K562 (cell line): Measurements from ENCODE around the gene POLR3E. TPM values are rescaled to one million over a fixed set of nuclear protein-coding genes. Genes with fewer than 3 reads are reported as not detected.

Experiments used
- ATF7 ChIP-seq: fragments of 450-650 bp; IDR thresholded peaks from 2 replicates; pipeline ENCODE4 v1.7.1; 2014; ENCODE audit warnings: mild to moderate bottlenecking, moderate library complexity
- DACH1 ChIP-seq: fragments of 450-650 bp; IDR thresholded peaks from 2 replicates; pipeline ENCODE4 v1.6.1; 2018; ENCODE audit not compliant: partially characterized antibody
- ETS2 ChIP-seq: IDR thresholded peaks from 2 replicates; pipeline ENCODE4 v1.6.1; 2016; ENCODE audit warnings: borderline replicate concordance, missing genetic modification characterization, mild to moderate bottlenecking, moderate library complexity, missing compliant biosample characterization; ENCODE audit not compliant: poor library complexity, severe bottlenecking
- FOSL1 ChIP-seq: fragments of 200-800 bp; sonication (Bioruptor generic); conservative IDR thresholded peaks from 2 replicates; pipeline ENCODE4 v1.6.1; 2016; ENCODE audit warnings: missing genetic modification characterization, missing compliant biosample characterization
- FOXA1 ChIP-seq: fragments of 450-650 bp; IDR thresholded peaks from 2 replicates; pipeline ENCODE4 v1.6.1; 2016; ENCODE audit warnings: mild to moderate bottlenecking, borderline replicate concordance
- MAFG ChIP-seq: fragments of 450-650 bp; conservative IDR thresholded peaks from 2 replicates; pipeline ENCODE4 v1.6.1; 2016; ENCODE audit warnings: missing genetic modification characterization, missing compliant biosample characterization
- NRF1 ChIP-seq, 2 experiments: fragments of 450-650 bp; IDR thresholded peaks in 1 of 2; conservative IDR thresholded peaks in 1 of 2; 2 replicates each; pipeline ENCODE4 v1.6.1; 2014; ENCODE audit warnings: mild to moderate bottlenecking in 2 of 2
- NUFIP1 ChIP-seq: fragments of 450-650 bp; IDR thresholded peaks from 2 replicates; pipeline ENCODE4 v1.6.1; 2018; ENCODE audit not compliant: partially characterized antibody
- RFX5 ChIP-seq: IDR thresholded peaks from 2 replicates; pipeline ENCODE4 v1.6.1; 2011; ENCODE audit warnings: low read depth, mild to moderate bottlenecking, improper control_type of control experiment, low read length
- TRIM28 ChIP-seq: fragments of 450-650 bp; IDR thresholded peaks from 2 replicates; pipeline ENCODE4 v1.6.1; 2017
- ZC3H8 ChIP-seq: fragments of 450-650 bp; IDR thresholded peaks from 2 replicates; pipeline ENCODE4 v1.6.1; 2017
- ZFP1 ChIP-seq: fragments of 450-650 bp; formaldehyde crosslinking; IDR thresholded peaks from 2 replicates; pipeline ENCODE4 v1.4.0; 2020; ENCODE audit warnings: mild to moderate bottlenecking, mixed read lengths
- ZNF354B ChIP-seq: fragments of 250-450 bp; sonication (Bioruptor Pico); IDR thresholded peaks from 2 replicates; pipeline ENCODE4 v1.4.0; 2020
- ZNF384 ChIP-seq: IDR thresholded peaks from 2 replicates; pipeline ENCODE4 v1.6.1; 2012; ENCODE audit warnings: low read depth, low read length, improper control_type of control experiment
- ZNF57 ChIP-seq: fragments of 450-650 bp; formaldehyde crosslinking; IDR thresholded peaks from 2 replicates; pipeline ENCODE4 v1.4.0; 2020; ENCODE audit warnings: mild to moderate bottlenecking, moderate library complexity
- ZSCAN29 ChIP-seq: fragments of 450-650 bp; IDR thresholded peaks from 2 replicates; pipeline ENCODE4 v1.6.1; 2017
- polyA plus RNA-seq, 8 experiments: library from polyadenylated mRNA; depleted of rRNA in 4 of 8; stranded (reverse) in 5 of 8; unstranded in 3 of 8; fragments of >200 nt; fragmentation: Nextera tagmentation in 2 of 8; fragmentation: Illumina TruSeq in 1 of 8; extraction: Ambion mirVana in 2 of 8; extraction: Trizol in 1 of 8; gene quantifications; 2 replicates each; pipeline versions ENCODE4 v1.2.1 to v1.2.3, GENCODE V29; 2011 to 2014; ENCODE audit warnings: inconsistent platforms in 1 of 8, missing spikeins in 1 of 8
- total RNA-seq, 7 experiments: library from RNA; depleted of rRNA in 6 of 7; stranded (reverse); fragments of >200 nt in 6 of 7; fragmentation: Illumina TruSeq in 2 of 7; extraction: Trizol in 2 of 7; gene quantifications; 2 replicates each; pipeline versions ENCODE4 v1.2.1 to v1.2.3, GENCODE V29; 2011 to 2021; ENCODE audit warnings: low replicate concordance in 1 of 7
- TF ChIP-seq, protein P1 (sequence below): fragments of 450-650 bp; formaldehyde crosslinking; IDR thresholded peaks from 2 replicates; pipeline ENCODE4 v1.4.0; 2022; ENCODE audit warnings: missing genetic modification characterization
- TF ChIP-seq, protein P2 (sequence below): fragments of 250-450 bp; sonication (Bioruptor Pico); IDR thresholded peaks from 2 replicates; pipeline ENCODE4 v1.8.0; 2021; ENCODE audit warnings: moderate library complexity, mild to moderate bottlenecking, inconsistent platforms
- TF ChIP-seq, protein P3 (sequence below): sonication (generic); formaldehyde crosslinking; IDR thresholded peaks from 2 replicates; pipeline ENCODE4 v1.8.0; 2023; ENCODE audit warnings: missing genetic modification reagents, mild to moderate bottlenecking, borderline replicate concordance
- TF ChIP-seq, protein P4 (sequence below): fragments of 250-450 bp; sonication (Bioruptor Pico); IDR thresholded peaks from 2 replicates; pipeline ENCODE4 v1.5.1; 2021; ENCODE audit warnings: mild to moderate bottlenecking

Gene POLR3E
- total and polyA plus RNA-seq, 9 of the 15 experiments (the other 6 are each of a cell fraction or from before 2014, with no cell fraction given) = 17.7 to 151 (median 82.6) TPM

- TF ChIP-seq, protein P1, sequence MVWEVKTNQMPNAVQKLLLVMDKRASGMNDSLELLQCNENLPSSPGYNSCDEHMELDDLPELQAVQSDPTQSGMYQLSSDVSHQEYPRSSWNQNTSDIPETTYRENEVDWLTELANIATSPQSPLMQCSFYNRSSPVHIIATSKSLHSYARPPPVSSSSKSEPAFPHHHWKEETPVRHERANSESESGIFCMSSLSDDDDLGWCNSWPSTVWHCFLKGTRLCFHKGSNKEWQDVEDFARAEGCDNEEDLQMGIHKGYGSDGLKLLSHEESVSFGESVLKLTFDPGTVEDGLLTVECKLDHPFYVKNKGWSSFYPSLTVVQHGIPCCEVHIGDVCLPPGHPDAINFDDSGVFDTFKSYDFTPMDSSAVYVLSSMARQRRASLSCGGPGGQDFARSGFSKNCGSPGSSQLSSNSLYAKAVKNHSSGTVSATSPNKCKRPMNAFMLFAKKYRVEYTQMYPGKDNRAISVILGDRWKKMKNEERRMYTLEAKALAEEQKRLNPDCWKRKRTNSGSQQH = no peak
- TF ChIP-seq, protein P2, sequence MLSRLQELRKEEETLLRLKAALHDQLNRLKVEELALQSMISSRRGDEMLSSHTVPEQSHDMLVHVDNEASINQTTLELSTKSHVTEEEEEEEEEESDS = no peak
- TF ChIP-seq ZNF354B (CRISPR knock-in tag) (no peak), RFX5 (no peak), ZNF57 (CRISPR knock-in tag) (no peak), ZNF384 (peak; percentile 93; the same call in 1 of the 2 replicates), FOSL1 (peak; percentile 46; the same call in 1 of the 2 replicates), MAFG (tag) (peak; percentile 77), TRIM28 (0 out of 2 replicates have a peak, but pooled peaks have one; percentile 18), NRF1 (conservative IDR thresholded peaks at IDR 0.05 in 1 of 2, IDR thresholded peaks at IDR 0.05 in 1 of 2) (no peak), NUFIP1 (no peak), ZSCAN29 (0 out of 2 replicates have a peak, but pooled peaks have one; percentile 63), FOXA1 (no peak), DACH1 (peak; percentile 86), ZFP1 (CRISPR knock-in tag) (no peak), ETS2 (tag) (no peak), ATF7 (no peak), ZC3H8 (no peak)
- TF ChIP-seq, protein P3, sequence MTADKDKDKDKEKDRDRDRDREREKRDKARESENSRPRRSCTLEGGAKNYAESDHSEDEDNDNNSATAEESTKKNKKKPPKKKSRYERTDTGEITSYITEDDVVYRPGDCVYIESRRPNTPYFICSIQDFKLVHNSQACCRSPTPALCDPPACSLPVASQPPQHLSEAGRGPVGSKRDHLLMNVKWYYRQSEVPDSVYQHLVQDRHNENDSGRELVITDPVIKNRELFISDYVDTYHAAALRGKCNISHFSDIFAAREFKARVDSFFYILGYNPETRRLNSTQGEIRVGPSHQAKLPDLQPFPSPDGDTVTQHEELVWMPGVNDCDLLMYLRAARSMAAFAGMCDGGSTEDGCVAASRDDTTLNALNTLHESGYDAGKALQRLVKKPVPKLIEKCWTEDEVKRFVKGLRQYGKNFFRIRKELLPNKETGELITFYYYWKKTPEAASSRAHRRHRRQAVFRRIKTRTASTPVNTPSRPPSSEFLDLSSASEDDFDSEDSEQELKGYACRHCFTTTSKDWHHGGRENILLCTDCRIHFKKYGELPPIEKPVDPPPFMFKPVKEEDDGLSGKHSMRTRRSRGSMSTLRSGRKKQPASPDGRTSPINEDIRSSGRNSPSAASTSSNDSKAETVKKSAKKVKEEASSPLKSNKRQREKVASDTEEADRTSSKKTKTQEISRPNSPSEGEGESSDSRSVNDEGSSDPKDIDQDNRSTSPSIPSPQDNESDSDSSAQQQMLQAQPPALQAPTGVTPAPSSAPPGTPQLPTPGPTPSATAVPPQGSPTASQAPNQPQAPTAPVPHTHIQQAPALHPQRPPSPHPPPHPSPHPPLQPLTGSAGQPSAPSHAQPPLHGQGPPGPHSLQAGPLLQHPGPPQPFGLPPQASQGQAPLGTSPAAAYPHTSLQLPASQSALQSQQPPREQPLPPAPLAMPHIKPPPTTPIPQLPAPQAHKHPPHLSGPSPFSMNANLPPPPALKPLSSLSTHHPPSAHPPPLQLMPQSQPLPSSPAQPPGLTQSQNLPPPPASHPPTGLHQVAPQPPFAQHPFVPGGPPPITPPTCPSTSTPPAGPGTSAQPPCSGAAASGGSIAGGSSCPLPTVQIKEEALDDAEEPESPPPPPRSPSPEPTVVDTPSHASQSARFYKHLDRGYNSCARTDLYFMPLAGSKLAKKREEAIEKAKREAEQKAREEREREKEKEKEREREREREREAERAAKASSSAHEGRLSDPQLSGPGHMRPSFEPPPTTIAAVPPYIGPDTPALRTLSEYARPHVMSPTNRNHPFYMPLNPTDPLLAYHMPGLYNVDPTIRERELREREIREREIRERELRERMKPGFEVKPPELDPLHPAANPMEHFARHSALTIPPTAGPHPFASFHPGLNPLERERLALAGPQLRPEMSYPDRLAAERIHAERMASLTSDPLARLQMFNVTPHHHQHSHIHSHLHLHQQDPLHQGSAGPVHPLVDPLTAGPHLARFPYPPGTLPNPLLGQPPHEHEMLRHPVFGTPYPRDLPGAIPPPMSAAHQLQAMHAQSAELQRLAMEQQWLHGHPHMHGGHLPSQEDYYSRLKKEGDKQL = no peak
- TF ChIP-seq, protein P4, sequence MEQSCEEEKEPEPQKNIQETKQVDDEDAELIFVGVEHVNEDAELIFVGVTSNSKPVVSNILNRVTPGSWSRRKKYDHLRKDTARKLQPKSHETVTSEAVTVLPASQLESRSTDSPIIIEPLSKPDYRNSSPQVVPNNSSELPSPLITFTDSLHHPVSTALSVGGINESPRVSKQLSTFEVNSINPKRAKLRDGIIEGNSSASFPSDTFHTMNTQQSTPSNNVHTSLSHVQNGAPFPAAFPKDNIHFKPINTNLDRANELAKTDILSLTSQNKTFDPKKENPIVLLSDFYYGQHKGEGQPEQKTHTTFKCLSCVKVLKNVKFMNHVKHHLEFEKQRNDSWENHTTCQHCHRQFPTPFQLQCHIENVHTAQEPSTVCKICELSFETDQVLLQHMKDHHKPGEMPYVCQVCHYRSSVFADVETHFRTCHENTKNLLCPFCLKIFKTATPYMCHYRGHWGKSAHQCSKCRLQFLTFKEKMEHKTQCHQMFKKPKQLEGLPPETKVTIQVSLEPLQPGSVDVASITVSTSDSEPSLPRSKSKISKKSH (CRISPR knock-in tag) = no peak
Measured at GRCh38 chr16:22296225-22297113, 740 bp upstream of the POLR3E start (continued).
